Hematopoietic multipotent progenitor cell treated with erythropoietin and hydrocortisone succinate and interleukin-3 and kit ligand, for 17 days (in vitro differentiated cells): Measurements from ENCODE around the gene KDM4B.
"Not testable (repeated sequence)": the region's sequence is repeated elsewhere in the genome, so short reads cannot be mapped to it uniquely, and the experiment has no call there.

Experiments used
- DNase-seq: peaks from one replicate; pipeline ENCODE4 v3.0.0-alpha.2; 2015; ENCODE audit warnings: low spot score

Gene KDM4B

GRCh38 chr19:4967738-4968461 is 1.0 kb upstream of the KDM4B start:
- DNase-seq, result no peak

- DNase-seq, result no peak
These were observed 419 bp downstream of the KDM4B start for GRCh38 chr19:4969292-4969771.

- no peak for DNase-seq
These were observed 1.0 kb downstream of the KDM4B start for GRCh38 chr19:4969772-4970531.

DNA sequence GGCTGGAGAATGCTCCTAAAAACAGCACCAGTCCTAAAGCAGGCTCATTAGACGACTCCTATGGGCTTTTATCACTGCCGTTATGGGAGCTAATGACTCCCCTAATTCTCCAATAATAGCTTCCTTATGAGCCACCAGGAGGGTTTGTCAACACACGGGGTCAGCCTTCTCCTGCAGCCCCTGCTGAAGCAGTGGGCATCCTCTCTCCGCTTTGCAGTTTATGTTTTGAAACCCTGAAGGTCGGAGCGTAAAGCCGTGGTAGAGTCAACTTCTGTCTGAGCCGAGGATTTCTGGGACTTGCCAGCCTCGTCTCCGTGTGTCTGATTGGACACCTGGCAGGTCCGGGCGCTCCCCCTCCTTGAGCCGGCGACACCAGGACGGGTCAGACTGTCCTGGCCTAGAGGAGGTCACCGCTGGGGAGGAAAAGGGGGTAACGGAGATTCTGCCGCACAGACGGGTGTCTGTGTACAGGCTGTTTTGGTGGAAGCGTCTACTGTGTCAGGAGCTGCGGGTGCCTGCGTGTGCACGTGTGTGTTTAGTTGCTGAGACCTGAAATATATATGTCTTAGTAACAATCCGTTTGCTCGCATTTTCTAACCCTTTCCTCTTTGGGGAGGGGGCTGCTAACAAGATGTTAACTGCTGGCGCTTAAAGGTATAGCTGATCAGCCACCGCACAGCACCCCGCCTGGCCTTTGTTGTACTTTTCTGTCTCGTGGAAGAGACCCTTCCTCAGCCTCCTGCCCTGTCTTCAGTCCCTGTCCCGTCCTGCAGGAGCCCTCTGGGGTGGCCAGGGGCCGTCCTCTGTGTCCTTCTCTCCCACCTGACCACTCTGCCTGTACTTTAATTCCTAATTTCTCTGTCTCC is 1.9 kb downstream of the KDM4B start:
- DNase-seq, result peak; percentile 40

DNA sequence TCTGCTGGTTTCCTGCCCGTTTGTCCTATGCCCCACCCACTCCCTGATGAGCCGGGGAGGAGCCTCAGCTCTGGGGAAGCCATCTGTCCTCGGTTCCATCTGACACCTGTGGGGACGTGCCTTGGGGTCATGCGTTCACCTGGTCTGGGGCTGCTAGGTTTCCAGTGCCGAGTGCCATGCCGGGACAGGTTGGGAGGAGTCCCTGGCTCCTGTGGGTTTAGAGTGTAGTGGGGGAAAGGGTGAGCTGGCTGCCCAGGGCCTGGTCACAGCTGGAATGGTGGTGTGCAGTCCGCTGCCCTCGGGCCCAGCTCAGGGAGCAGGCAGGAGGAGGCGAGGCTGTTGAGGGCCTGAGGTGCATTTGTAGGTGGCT is 2.5 kb downstream of the KDM4B start:
- DNase-seq, result peak; percentile 43

GRCh38 chr19:4971816-4972495 is 3.0 kb downstream of the KDM4B start:
- DNase-seq, result no peak

DNA sequence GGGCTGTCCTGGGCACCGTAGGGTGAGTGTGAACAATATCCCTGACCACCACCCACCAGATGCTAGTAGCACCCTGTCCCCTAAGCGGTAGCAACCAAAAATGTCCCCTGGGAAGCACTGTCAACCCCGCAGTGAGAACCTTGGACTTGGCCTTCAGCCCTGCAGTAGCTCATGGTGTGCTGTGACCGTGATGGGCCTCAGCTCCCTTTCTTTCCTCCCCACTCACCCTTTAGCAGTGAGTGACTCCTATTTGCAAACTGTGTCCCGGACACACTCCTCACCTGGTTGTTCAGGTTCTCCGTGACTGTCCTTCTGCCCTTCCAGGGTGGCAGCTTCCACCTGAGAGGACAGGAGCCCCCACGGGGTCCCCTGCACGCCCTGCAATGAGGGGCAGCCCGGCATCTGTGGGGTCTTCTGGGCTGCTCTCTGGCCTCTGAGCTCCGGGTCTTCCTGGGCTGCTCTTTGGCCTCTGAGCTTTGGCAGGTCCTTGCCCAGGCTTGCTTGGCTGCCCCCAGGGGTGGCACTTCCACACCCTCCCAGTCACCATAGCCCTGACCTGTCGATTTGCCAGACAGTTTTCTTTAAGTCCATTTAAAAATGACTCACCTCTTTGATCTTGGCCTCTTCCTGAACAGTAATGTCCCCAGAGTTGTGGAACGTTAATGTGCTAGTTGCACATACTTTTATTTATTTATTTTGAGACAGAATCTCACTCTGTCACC is 3.8 kb downstream of the KDM4B start:
- no peak for DNase-seq

- no peak for DNase-seq
These were observed 6.1 kb downstream of the KDM4B start for GRCh38 chr19:4974880-4975469.

DNA sequence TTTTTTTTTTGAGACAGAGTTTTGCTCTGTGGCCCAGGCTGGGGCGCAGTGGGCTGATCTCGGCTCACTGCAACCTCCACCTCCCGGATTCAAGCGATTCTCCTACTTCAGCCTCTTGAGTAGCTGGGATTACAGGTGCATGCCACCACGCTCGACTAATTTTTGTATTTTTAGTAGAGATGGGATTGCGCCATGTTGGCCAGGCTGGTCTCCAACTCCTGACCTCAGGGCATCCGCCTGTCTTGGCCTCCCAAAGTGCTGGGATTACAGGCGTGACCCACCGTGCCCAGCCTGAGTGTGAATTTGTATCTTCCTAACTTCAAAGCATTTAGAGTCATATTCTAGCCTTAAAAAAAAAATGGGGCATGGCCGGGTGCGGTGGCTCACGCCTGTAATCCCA is 6.7 kb downstream of the KDM4B start:
- DNase-seq, result not testable (repeated sequence)

DNA sequence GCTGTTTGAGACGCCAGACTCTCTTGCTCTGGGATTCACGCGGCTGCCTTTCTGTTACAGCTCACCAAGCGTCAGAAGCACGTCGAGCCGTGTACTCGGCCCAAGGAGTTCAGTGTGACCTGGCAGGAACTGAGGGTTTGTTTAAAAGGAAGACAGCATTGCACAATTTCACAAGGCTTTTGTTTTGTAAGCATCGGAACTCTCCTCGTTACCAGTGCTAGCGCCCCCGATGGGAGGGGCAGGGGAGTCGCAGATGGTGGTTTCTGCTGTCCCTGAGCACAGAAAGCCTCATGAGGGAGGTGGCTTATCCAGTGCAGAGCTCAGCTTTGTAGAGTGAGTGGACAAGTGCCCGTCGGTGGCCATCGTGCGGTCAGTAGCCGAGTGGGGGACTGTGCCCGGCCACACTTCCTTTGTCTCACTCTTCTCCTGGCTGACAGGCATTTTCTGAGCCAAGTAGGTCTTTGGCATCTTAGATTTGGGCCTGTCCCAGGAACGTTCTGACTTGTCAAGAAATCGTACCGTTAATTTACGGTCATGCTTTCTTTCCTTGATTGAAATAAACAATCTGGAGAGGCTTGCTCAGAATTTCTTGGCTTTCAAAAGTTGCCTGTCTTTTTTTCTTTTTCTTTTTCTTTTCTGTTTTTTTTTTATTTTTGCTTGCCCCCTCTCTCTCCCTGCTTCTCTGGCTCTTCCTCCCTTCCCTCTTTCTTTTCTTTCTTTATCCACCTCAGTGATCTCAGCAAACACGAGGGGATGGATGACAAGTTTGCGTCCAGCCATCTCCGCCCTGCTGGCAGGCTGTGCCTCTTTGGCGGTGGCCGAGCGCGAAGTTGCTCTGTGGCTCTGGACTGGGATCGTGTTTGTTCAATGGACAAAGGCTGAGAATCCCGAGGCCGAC is 7.7 kb downstream of the KDM4B start:
- DNase-seq, result no peak

GRCh38 chr19:4977299-4978174 is 8.6 kb downstream of the KDM4B start:
- no peak for DNase-seq

- DNase-seq, result no peak
These were observed 10.4 kb downstream of the KDM4B start for GRCh38 chr19:4979211-4979807.

DNA sequence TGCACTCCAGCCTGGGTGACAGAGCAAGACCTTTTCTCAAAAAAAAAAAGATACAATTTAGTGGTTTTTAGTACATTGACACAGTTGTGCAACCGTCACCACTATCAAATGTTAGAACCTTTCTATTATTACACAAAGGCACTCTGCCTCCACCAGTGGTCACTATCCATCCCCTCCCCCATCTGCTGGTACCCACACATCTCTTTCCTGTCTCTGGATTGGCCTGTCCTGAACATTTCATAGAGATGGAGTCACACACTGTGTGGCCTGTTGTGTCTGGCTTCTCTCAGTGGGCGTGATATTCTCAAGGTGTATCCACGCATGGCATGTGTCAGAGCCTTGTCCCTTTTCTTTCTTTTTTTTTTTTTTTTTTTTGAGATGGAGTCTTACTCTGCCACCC is 11.2 kb downstream of the KDM4B start:
- no peak for DNase-seq

- no peak for DNase-seq
These were observed 12.1 kb downstream of the KDM4B start for GRCh38 chr19:4980838-4981680.

- no peak for DNase-seq
These were observed 12.7 kb downstream of the KDM4B start for GRCh38 chr19:4981681-4981958.

GRCh38 chr19:4983346-4984105 is 14.6 kb downstream of the KDM4B start:
- no peak for DNase-seq

DNA sequence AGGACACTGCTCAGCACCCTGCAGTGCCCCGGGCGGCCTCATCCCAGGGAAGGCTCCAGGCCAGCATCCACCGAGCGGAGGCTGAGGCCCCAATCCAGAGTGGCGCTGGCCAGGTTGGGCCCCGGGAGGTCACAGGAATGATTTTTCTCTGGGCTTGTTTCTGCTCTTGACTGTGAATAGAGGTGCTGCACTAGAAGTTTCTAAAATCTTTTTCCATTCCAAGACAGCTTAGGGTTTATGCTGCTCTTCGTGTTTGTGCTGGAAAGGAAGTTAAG is 15.1 kb downstream of the KDM4B start:
- DNase-seq, result no peak
